ENCODE results near the gene NPW. TPM values are rescaled to one million over a fixed set of nuclear protein-coding genes. Genes with fewer than 3 reads are reported as not detected.
A peak's percentile ranks its signal among the peaks of the same experiment; 100 is the strongest.

Gene NPW
- total RNA-seq, 4 donors from 2014 or later = not detected

DNA sequence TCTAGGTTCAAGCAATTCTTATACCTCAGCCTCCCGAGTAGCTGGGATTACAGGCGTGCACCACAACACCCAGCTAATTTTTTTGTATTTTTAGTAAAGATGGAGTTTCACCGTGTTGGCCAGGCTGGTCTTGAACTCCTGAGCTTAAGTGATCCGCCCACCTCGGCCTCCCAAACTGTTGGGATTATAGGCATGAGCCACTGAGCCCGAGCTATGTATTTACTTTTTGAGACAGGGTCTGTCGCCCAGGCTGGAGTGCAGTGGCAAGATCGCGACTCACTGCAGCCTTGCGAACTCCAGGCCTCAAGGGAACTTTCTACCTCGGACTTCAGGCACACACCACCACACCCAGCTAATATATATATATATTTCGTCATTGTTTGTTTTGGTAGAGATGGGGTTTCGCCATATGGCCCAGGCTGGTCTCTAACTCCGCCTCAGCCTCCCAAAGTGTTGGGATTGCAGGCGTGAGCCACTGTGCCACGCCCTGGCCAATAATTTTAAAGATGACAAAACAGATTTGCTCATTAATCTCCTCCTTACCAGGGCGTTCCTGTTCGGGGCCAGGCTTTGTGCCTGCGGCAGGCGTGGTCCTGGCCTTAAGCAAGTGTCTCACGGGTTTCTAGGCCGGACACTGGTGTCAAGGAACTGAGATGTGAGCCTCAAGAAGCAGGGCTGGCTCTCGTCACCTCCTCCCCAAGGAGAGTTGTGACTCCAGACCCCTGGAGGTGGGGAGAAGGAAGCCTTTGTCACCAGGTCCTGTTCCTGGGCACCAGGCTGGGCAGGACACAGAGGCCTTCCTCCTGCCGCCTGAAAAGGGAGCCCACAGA, 4.3 kb upstream of the NPW start:
- DNase-seq = no peak
- Histone ChIP-seq H3K27me3 (peaks cover 14 to 17% (median 16%) of the 10 kb centered on the region in 3 donors), H3K9me3 (no peaks in the 10 kb centered on the region), H3K27ac (no peak overlapping the region), H3K4me1 (peaks cover 4 to 7% of the 10 kb centered on the region in 2 donors), H3K4me3 (no peak overlapping the region), H3K36me3 (no peaks in the 10 kb centered on the region)
- intact Hi-C loops (cut with DNase I; ENCODE audit: low total_unique reads) = no loop called here
- TF ChIP-seq, protein P1, sequence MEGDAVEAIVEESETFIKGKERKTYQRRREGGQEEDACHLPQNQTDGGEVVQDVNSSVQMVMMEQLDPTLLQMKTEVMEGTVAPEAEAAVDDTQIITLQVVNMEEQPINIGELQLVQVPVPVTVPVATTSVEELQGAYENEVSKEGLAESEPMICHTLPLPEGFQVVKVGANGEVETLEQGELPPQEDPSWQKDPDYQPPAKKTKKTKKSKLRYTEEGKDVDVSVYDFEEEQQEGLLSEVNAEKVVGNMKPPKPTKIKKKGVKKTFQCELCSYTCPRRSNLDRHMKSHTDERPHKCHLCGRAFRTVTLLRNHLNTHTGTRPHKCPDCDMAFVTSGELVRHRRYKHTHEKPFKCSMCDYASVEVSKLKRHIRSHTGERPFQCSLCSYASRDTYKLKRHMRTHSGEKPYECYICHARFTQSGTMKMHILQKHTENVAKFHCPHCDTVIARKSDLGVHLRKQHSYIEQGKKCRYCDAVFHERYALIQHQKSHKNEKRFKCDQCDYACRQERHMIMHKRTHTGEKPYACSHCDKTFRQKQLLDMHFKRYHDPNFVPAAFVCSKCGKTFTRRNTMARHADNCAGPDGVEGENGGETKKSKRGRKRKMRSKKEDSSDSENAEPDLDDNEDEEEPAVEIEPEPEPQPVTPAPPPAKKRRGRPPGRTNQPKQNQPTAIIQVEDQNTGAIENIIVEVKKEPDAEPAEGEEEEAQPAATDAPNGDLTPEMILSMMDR (IDR thresholded peaks at IDR 0.05 in 4 of 5, conservative IDR thresholded peaks at IDR 0.05 in 1 of 5) = no peak
- TF ChIP-seq POLR2A (IDR thresholded peaks at IDR 0.05) = no peak
- in situ Hi-C loops (cut with MboI; ENCODE audit: low sequenced_read_pairs in 4 of 4) = loop anchor here in 1 of 4 donors (10.0 kb wide), 1 partner anchor 129 kb away; the partner anchor contains the start of gene RAB26
- no peak for ATAC-seq

DNA sequence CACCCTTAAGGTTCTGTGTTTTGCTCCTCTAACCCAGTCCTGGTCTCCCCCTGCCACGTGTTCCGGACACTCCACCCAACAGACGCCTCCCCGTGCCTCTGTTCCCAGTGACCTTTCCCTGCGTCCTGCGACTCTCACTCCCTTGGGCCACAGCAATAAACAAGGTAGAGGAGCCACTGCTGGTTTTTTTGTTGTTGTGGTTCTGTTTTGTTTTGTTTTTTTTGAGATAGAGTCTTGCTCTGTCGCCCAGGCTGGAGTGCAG, 3.7 kb upstream of the NPW start:
- in situ Hi-C loops (cut with MboI; ENCODE audit: low sequenced_read_pairs in 4 of 4) = loop anchor here in 1 of 4 donors (10.0 kb wide), 1 partner anchor 129 kb away; the partner anchor contains the start of gene RAB26
- no peak for TF ChIP-seq POLR2A (IDR thresholded peaks at IDR 0.05)
- TF ChIP-seq, protein P1 (IDR thresholded peaks at IDR 0.05 in 4 of 5, conservative IDR thresholded peaks at IDR 0.05 in 1 of 5) = no peak
- intact Hi-C loops (cut with DNase I; ENCODE audit: low total_unique reads) = no loop called here
- no peak for DNase-seq
- Histone ChIP-seq H3K9me3 (no peaks in the 10 kb centered on the region), H3K36me3 (no peaks in the 10 kb centered on the region), H3K27ac (no peak overlapping the region), H3K4me1 (peaks cover 0 to 6% of the 10 kb centered on the region in 2 donors), H3K4me3 (no peak overlapping the region), H3K27me3 (peaks cover 18 to 23% (median 21%) of the 10 kb centered on the region in 3 donors)
- ATAC-seq = no peak

DNA sequence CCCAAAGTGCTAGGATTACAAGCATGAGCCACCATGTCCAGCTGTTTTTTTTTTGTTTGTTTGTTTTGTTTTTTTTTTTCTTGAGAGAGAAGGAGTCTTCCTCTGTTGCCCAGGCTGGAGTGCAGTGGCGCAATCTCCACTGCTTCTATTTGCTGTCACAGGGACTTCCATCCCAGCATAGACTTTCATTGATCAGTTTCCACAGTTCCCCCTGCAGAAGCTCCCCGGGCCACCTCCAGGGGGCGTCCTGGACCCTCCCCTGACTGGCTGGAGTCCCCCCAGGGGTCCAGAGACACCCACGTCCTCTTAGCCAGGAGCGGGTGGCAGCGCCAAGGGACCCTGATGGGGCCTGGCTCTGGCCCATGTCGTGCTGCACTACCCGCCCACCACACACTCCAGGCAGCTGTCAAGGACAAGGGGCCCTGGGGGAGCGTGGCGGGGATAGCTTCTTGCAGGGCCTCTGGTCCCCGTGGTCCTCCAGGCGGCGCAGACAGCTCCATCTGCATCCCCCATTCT, 3.1 kb upstream of the NPW start:
- peaks cover 0 to 6% of the 10 kb centered on the region in 2 donors for H3K4me1 ChIP-seq
- no peak overlapping the region for H3K4me3 ChIP-seq
- in situ Hi-C loops (cut with MboI; ENCODE audit: low sequenced_read_pairs in 4 of 4) = loop anchor here in 1 of 4 donors (10.0 kb wide), 1 partner anchor 128 kb away; the partner anchor contains the start of gene RAB26
- H3K36me3 ChIP-seq = no peaks in the 10 kb centered on the region
- TF ChIP-seq, protein P1 (IDR thresholded peaks at IDR 0.05 in 4 of 5, conservative IDR thresholded peaks at IDR 0.05 in 1 of 5) = peak in 2 of 5 experiments; percentile 8 to 32
- no peak for TF ChIP-seq POLR2A (IDR thresholded peaks at IDR 0.05)
- DNase-seq = no peak
- no peak overlapping the region for H3K27ac ChIP-seq
- H3K9me3 ChIP-seq = no peaks in the 10 kb centered on the region
- intact Hi-C loops (cut with DNase I; ENCODE audit: low total_unique reads) = no loop called here
- peaks cover 23 to 27% (median 27%) of the 10 kb centered on the region in 3 donors for H3K27me3 ChIP-seq
- no peak for ATAC-seq

DNA sequence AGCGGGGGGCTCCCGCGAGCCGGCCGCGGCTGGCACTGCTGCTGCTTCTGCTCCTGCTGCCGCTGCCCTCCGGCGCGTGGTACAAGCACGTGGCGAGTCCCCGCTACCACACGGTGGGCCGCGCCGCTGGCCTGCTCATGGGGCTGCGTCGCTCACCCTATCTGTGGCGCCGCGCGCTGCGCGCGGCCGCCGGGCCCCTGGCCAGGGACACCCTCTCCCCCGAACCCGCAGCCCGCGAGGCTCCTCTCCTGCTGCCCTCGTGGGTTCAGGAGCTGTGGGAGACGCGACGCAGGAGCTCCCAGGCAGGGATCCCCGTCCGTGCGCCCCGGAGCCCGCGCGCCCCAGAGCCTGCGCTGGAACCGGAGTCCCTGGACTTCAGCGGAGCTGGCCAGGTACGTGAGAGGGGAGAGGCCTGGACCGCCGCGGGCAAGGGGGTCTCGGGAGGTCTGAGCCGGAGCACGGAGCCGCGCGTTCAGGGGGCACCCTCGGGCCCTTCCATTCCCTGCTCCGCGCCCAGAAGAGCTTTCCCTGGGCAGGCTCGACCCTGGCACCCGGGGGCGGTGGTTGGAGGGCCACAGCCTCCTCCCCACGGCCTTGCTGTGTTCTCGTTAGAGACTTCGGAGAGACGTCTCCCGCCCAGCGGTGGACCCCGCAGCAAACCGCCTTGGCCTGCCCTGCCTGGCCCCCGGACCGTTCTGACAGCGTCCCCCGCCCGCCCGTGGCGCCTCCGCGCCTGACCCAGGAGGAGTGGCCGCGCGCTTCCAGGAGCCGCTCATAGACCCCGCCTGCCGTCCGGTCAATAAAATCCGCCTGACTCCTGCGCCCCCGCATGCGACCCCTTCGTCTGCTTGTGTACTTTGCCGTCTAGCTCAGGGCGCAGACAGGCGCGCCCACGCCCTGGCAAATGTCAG, 591 bp downstream of the NPW start:
- no peaks in the 10 kb centered on the region for H3K9me3 ChIP-seq
- DNase-seq = no peak
- intact Hi-C loops (cut with DNase I; ENCODE audit: low total_unique reads) = no loop called here
- H3K4me3 ChIP-seq = no peak overlapping the region
- H3K4me1 ChIP-seq = peaks cover 0 to 10% of the 10 kb centered on the region in 2 donors
- no peak for ATAC-seq
- TF ChIP-seq, protein P1 (IDR thresholded peaks at IDR 0.05 in 4 of 5, conservative IDR thresholded peaks at IDR 0.05 in 1 of 5) = no peak
- no peak for TF ChIP-seq POLR2A (IDR thresholded peaks at IDR 0.05)
- in situ Hi-C loops (cut with MboI; ENCODE audit: low sequenced_read_pairs in 4 of 4) = loop anchor here in 2 of 4 donors (5.0 to 10.0 kb wide), 2 partner anchors 122 to 125 kb away; partner anchors contain the start of gene RAB26 (in 1 of the 2)
- H3K36me3 ChIP-seq = no peaks in the 10 kb centered on the region
- no peak overlapping the region for H3K27ac ChIP-seq
- H3K27me3 ChIP-seq = peaks cover 27 to 33% (median 31%) of the 10 kb centered on the region in 3 donors

All from gastrocnemius medialis (tissue), 4 donors.